Measurements from ENCODE around the gene TPK1.
"Not testable (repeated sequence)": the region's sequence is repeated elsewhere in the genome, so short reads cannot be mapped to it uniquely, and the experiment has no call there.

Gene TPK1

DNA sequence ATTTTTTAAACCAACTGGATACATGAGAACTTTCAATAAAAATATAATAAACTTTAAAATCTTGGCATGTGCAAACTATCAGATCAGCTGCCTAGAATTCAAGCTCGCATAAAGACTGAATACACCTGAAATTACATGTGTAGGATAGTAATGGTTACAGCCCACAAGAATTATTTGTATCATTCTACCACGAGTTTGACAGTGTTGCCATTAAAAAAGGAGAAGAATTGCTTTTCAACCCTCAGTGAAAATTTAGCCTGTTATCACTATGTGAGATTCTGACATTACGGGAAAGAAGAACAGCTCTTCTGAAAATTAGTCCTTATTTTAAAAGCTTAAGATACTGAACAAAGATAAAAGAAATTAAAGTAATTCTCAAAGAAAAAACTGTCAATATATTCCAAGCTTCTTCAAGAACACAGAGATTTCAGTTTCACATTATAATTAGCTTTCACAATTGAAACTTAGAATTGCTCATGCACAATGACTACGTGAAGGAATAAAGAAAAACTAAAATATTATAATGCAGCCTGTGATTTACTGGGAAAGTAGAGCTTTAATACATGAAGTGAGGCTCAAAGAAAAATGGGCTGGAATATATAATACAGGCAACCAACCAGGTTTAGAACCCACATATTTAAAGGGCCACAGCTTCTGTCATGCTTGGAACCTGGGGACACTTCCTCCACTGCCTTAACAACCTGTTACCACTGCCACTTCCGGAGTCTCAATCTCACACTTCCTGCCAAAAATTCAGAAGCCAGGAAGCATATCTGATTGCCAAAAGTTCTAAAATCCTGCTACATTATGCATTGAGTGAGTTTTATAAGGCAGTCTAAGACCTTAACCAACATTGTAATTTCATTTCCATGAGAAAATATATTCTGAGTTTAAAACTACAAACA is 23.2 kb downstream of the TPK1 start:
- ATAC-seq (ENCODE audit: low read depth) (peak; percentile 97), DNase-seq (ENCODE audit: low spot score in 2 of 2) (no peak)
- Mint-ChIP-seq H3K4me3 (peak overlapping the region; percentile 58), H3K27ac (peak overlapping the region; percentile 88), H3K36me3 (peaks cover 7% of the 10 kb centered on the region), H3K4me1 (peaks cover 17% of the 10 kb centered on the region), H3K9me3 (peaks cover 1% of the 10 kb centered on the region), H3K27me3 (no peaks in the 10 kb centered on the region)

DNA sequence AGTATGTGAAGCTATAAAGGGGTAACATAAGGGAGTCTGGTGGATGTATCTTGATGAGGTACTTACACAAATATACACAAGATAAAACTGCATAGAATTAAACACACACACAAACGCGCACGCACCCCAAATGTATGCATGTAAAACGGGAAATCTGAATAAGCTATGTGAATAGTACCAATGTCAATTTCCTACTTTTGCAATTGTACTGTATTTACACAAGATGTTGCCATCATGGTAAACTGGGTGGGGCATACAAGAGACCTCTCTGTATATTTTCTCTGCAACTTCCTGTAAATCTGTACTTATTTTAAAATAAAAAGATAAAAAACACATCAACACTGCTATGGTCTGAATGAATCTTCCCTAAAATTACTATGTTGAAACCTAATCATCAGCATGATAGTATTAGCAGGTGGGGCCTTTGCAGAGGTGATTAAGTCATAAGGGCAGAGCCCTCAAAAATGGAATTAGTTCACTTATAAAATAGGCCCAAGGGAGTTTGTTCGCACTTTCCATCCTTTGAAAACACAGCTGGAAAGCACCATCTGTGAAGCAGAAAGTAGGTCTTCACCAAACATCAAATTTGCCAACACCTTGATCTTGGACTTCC is 30.1 kb downstream of the TPK1 start:
- Mint-ChIP-seq H3K27ac (no peak overlapping the region), H3K27me3 (no peaks in the 10 kb centered on the region), H3K9me3 (peaks cover 4% of the 10 kb centered on the region), H3K4me3 (no peak overlapping the region), H3K4me1 (peaks cover 26% of the 10 kb centered on the region), H3K36me3 (peaks cover 33% of the 10 kb centered on the region)
- ATAC-seq (ENCODE audit: low read depth): no peak
- no peak for DNase-seq (ENCODE audit: low spot score in 2 of 2)

DNA sequence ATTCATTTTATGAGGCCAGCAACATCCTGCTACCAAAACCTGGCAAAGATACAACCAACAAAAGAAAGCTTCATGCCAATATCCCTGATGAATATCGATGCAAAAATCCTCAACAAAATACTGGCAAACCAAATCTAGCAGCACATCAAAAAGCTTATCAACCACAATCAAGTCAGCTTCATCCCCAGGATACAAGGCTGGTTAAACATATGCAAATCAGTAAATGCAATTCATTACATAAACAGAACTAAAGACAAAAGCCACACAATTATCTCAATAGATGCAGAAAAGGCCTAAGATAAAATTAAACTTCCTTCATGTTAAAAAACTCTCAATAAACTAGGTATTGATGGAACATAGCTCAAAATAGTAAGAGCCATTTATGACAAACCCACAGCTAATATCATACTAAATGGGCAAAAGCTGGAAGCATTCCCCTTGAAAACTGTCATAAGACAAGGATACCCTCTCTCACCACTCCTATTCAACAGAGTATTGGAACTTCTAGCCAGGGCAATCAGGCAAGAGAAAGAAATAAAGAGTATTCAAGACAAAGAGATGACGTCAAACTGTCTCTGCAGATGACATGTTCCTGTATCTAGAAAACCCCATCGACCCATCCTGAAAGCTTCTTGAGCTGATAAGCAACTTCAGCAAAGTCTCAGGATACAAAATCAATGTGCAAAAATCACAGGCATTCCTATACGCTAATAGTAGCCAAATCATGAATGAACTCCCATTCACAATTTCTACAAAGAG is 35.0 kb downstream of the TPK1 start:
- Mint-ChIP-seq H3K27ac (peak overlapping the region; percentile 58), H3K4me1 (peaks cover 47% of the 10 kb centered on the region), H3K4me3 (peak overlapping the region; percentile 55), H3K36me3 (peaks cover 48% of the 10 kb centered on the region)
- not testable (repeated sequence) for H3K27me3 Mint-ChIP-seq; DNase-seq (ENCODE audit: low spot score in 2 of 2); H3K9me3 Mint-ChIP-seq
- ATAC-seq (ENCODE audit: low read depth): peak; percentile 70

DNA sequence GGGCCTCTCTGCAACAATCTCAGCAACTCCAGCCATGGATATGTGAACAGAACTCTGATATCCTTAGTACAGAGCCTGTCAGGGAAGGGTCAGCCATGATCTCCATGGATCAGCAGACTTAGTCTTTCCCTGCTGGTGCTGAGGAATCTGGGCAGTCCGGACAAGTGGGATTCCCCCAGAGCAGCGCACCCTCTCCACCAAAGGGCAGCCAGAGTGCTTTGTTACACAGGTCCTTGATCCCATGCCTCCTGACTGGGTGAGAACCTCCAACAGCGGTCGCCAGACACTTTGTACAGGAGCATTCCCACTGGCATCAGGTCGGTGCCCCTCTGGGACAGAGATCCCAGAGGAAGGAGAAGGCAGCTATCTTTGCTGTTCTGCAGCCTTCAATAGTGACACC is 38.9 kb downstream of the TPK1 start:
- Mint-ChIP-seq H3K9me3 (peaks cover 6% of the 10 kb centered on the region), H3K4me3 (no peak overlapping the region), H3K4me1 (peaks cover 36% of the 10 kb centered on the region), H3K36me3 (peaks cover 27% of the 10 kb centered on the region), H3K27ac (no peak overlapping the region), H3K27me3 (no peaks in the 10 kb centered on the region)
- no peak for ATAC-seq (ENCODE audit: low read depth)
- no peak for DNase-seq (ENCODE audit: low spot score in 2 of 2)

DNA sequence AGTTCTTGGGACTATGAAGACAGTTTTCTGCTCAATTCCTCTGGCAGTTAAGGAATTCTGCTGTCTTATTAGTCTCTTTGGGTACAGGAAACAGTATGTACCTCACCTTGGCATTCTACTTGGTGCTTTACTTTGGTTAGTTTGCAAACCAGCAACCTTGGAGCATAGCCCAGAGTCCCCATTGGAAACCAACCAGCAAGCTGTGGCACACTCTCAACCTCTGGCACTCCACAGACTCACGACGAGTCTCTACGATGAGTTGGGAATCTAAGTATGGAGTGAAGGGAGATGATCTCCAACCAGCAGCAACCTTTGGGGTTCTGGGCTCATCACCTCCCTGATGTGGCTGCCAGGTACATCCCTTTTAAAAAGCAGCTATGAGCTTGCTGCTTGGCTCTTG is 43.8 kb downstream of the TPK1 start:
- Mint-ChIP-seq H3K27ac (no peak overlapping the region), H3K4me3 (no peak overlapping the region), H3K4me1 (peaks cover 8% of the 10 kb centered on the region), H3K27me3 (no peaks in the 10 kb centered on the region), H3K9me3 (no peaks in the 10 kb centered on the region), H3K36me3 (peaks cover 8% of the 10 kb centered on the region)
- DNase-seq (ENCODE audit: low spot score in 2 of 2) (no peak), ATAC-seq (ENCODE audit: low read depth) (no peak)

DNA sequence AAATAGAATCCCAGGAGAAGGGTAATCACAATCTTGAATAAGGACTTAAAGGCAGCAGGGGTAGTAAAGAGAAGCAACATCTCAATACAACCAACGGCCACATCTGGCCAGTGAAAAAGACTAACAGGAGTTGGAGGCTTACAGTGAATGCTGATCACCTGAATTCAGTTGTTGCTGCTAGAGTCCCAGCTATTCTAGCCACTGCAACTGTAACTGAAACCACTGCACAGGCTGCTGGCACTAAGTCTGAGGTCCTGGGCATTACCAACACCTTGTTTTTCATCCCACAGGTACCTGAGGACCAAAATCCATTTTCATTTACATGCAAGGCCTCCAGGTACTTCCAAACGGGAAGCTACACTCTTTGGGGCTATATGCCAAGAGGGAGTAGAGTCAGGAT is 44.4 kb downstream of the TPK1 start:
- no peak for DNase-seq (ENCODE audit: low spot score in 2 of 2)
- Mint-ChIP-seq H3K4me1 (peaks cover 8% of the 10 kb centered on the region), H3K27ac (no peak overlapping the region), H3K36me3 (peaks cover 4% of the 10 kb centered on the region), H3K4me3 (no peak overlapping the region), H3K9me3 (no peaks in the 10 kb centered on the region), H3K27me3 (no peaks in the 10 kb centered on the region)
- no peak for ATAC-seq (ENCODE audit: low read depth)

DNA sequence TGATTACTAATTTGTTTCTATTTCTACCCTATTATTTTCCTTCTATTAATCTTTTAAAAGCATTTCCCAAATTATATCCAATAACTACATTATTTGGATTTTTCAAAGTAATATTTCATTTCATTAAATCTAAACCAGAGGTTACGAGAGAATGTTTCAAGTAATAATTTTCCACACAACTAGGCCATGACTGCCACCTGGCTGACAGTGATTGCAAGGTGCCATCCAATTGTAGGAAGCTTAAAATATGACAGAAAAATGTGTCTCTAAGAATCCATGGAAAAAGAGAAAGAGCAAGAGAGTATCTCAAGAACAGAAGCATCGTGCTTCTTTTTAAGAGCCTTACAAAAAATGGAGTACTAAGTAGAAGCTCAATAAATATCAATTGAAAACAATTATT is 48.7 kb downstream of the TPK1 start:
- peaks cover 8% of the 10 kb centered on the region for H3K4me1 Mint-ChIP-seq
- no peaks in the 10 kb centered on the region for H3K36me3 Mint-ChIP-seq
- H3K9me3 Mint-ChIP-seq: no peaks in the 10 kb centered on the region
- no peak overlapping the region for H3K27ac Mint-ChIP-seq
- DNase-seq (ENCODE audit: low spot score in 2 of 2): no peak
- no peak for ATAC-seq (ENCODE audit: low read depth)
- H3K27me3 Mint-ChIP-seq: no peaks in the 10 kb centered on the region
- H3K4me3 Mint-ChIP-seq: no peak overlapping the region

DNA sequence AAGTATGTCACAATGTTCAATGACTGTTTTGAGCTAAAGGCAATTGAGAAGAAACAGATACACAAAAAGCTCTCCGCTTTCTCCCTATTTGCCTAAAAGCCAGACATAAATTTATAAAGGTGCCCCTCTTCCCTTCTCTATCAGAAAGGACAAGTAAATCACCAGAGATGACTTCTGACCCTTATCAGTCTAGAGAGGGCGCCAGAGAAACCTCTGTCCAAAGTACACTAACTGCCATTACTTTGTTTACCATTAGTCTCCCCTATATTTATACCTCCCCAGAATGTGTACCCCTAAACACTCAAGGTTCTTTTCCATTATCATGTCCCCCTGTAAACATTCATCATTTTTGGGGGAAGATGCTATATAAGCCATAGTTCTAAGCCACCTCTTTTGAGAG is 49.3 kb downstream of the TPK1 start:
- Mint-ChIP-seq H3K27me3 (no peaks in the 10 kb centered on the region), H3K4me1 (peaks cover 12% of the 10 kb centered on the region), H3K27ac (no peak overlapping the region), H3K4me3 (no peak overlapping the region), H3K36me3 (no peaks in the 10 kb centered on the region), H3K9me3 (no peaks in the 10 kb centered on the region)
- DNase-seq (ENCODE audit: low spot score in 2 of 2): no peak
- peak; percentile 31 for ATAC-seq (ENCODE audit: low read depth)

DNA sequence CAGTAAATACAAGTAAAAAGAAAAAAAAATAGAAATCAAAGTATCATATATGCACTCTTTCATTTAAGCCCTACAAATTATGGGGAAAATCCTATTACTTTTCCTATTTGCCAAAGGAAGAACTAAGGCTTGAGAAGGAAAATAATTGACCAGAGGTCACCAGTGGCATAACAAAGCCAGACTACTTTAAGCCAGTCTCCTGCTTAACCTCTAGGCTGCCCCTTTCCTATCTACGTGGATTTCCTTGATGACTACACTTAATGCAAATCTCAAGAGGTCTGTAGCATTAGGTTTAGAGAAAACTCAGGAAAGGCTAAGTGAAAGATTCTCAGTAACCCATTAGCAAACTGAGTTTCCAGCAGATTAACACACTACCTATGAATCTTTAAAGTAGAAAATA is 49.8 kb downstream of the TPK1 start:
- peaks cover 10% of the 10 kb centered on the region for H3K4me1 Mint-ChIP-seq
- ATAC-seq (ENCODE audit: low read depth) (no peak), DNase-seq (ENCODE audit: low spot score in 2 of 2) (no peak)
- H3K27ac Mint-ChIP-seq: no peak overlapping the region
- H3K27me3 Mint-ChIP-seq: no peaks in the 10 kb centered on the region
- H3K9me3 Mint-ChIP-seq: no peaks in the 10 kb centered on the region
- H3K4me3 Mint-ChIP-seq: no peak overlapping the region
- H3K36me3 Mint-ChIP-seq: no peaks in the 10 kb centered on the region

DNA sequence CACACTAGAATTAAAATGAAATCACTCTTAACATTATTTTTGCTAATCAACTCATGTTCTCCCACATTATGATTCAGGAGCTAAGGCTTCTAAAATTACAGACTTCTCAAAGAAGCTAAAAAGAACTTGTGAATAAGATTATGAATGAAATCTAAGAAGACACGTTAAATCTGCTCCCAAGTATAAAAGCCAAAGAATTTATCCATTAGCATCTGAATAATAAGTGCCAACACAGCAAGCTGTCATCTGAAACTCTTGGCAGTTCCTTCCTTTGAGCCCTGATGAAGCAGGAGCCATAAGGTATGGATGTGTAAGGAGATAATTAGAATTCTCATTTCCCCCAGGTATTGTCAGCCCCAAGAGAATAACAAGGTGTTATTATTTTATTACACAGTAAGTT is 50.3 kb downstream of the TPK1 start:
- no peak for ATAC-seq (ENCODE audit: low read depth)
- H3K27me3 Mint-ChIP-seq: no peaks in the 10 kb centered on the region
- H3K27ac Mint-ChIP-seq: no peak overlapping the region
- no peaks in the 10 kb centered on the region for H3K9me3 Mint-ChIP-seq
- H3K36me3 Mint-ChIP-seq: no peaks in the 10 kb centered on the region
- no peak for DNase-seq (ENCODE audit: low spot score in 2 of 2)
- peaks cover 8% of the 10 kb centered on the region for H3K4me1 Mint-ChIP-seq
- H3K4me3 Mint-ChIP-seq: no peak overlapping the region

DNA sequence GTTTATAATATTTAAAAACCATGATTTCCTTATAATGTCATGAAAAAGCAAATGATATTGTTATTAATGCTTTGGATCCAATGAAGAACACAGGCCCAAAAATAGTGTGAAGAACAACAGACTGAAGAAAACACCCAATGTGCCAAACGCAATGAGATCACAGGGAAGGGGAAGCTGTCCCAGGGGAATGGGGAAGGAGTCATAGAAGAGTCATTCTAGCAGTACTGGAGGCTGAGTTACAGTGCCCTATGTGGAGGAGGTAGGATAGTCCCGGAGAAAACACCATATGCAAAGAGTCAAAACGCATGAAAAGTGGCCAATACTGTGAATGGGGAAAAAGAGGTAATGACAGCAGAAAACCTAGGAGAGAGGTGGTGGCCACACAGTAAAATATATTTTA is 50.9 kb downstream of the TPK1 start:
- ATAC-seq (ENCODE audit: low read depth) (no peak), DNase-seq (ENCODE audit: low spot score in 2 of 2) (no peak)
- Mint-ChIP-seq H3K4me3 (no peak overlapping the region), H3K27ac (peak overlapping the region; percentile 4), H3K9me3 (no peaks in the 10 kb centered on the region), H3K4me1 (peaks cover 8% of the 10 kb centered on the region), H3K27me3 (no peaks in the 10 kb centered on the region), H3K36me3 (no peaks in the 10 kb centered on the region)

DNA sequence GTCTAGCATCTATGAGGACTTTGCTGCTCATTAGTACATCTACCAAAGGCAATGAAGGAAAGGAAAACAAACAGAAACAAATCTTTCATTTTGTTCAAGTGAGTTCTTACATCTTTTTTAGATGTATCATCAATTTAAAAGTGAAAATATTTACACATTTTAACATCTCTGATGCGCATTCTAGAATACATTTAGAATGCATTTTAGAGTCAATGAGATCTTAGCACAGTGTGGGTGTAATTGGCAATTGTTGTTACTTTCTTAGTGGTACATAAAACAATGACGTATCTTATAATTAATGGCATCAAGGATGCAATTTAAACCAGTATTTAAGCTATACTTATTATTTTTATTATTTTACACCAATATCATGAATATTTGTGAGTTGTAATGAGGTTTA is 51.4 kb downstream of the TPK1 start:
- ATAC-seq (ENCODE audit: low read depth): no peak
- H3K4me3 Mint-ChIP-seq: no peak overlapping the region
- H3K36me3 Mint-ChIP-seq: no peaks in the 10 kb centered on the region
- no peaks in the 10 kb centered on the region for H3K9me3 Mint-ChIP-seq
- H3K4me1 Mint-ChIP-seq: peaks cover 8% of the 10 kb centered on the region
- DNase-seq (ENCODE audit: low spot score in 2 of 2): no peak
- no peak overlapping the region for H3K27ac Mint-ChIP-seq
- H3K27me3 Mint-ChIP-seq: no peaks in the 10 kb centered on the region

DNA sequence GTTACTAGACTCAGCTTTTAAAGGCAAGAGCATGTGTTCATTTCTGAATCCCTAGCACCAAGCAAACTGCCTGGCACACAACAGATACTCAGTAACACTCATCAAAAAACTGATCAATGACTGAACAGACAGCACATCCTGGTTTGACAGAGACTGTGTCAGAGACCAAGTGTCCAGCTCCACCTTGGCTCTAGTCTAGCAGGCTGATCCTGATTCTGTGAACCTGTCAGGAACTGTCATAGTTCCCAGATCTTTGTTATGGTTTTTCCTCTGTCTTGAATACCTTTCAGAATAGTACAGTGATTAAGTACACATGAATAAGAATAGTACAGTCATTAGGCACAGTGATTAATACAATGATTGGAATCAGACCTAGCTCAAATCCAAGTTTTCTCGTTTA is 53.0 kb downstream of the TPK1 start:
- Mint-ChIP-seq H3K27ac (peak overlapping the region; percentile 24), H3K36me3 (peaks cover under 1% of the 10 kb centered on the region), H3K9me3 (peaks cover under 1% of the 10 kb centered on the region), H3K4me1 (peaks cover 8% of the 10 kb centered on the region), H3K27me3 (no peaks in the 10 kb centered on the region), H3K4me3 (no peak overlapping the region)
- DNase-seq (ENCODE audit: low spot score in 2 of 2) (no peak), ATAC-seq (ENCODE audit: low read depth) (no peak)

DNA sequence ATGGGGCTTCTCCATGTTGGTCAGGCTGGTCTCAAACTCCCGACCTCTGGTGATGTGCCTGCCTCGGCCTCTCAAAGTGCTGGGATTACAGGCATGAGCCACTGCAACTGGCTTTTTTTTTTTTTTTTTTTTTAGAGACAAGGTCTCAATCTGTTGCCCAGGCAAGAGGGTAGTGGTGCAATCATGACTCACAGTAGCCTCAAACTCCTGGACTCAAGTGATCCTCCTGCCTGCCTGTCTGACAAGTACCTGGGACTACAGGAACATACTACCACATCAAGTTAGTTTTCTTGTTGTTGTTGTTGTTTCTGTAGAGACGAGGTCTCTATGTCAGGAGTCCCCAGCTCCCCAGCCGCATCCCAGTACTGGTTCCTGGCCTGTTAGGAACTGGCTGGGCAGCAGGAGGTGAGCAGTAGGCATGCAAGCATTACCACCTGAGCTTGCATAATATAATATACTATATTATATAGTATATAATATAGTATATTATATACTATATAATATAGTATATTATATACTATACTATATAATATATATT is 55.7 kb downstream of the TPK1 start:
- Mint-ChIP-seq H3K36me3 (peaks cover 7% of the 10 kb centered on the region), H3K27me3 (no peaks in the 10 kb centered on the region), H3K4me3 (no peak overlapping the region), H3K9me3 (peaks cover 5% of the 10 kb centered on the region), H3K27ac (no peak overlapping the region), H3K4me1 (peaks cover 21% of the 10 kb centered on the region)
- DNase-seq (ENCODE audit: low spot score in 2 of 2): no peak
- ATAC-seq (ENCODE audit: low read depth): no peak
